K562 (cell line): ENCODE results near the gene PRR14. TPM values are rescaled to one million over a fixed set of nuclear protein-coding genes. Genes with fewer than 3 reads are reported as not detected.

Source experiments
- AFF1 ChIP-seq, 2 experiments: fragments of 450-650 bp; IDR thresholded peaks; 2 replicates each; pipeline ENCODE4 v1.6.1; 2018; ENCODE audit warnings: mild to moderate bottlenecking in 2 of 2, low read depth in 1 of 2; ENCODE audit not compliant: partially characterized antibody in 2 of 2
- MGA ChIP-seq: fragments of 450-650 bp; IDR thresholded peaks from 2 replicates; pipeline ENCODE4 v1.6.1; 2016; ENCODE audit warnings: mild to moderate bottlenecking, moderate library complexity
- TFAP4 ChIP-seq: sonication (generic); formaldehyde crosslinking; IDR thresholded peaks from 2 replicates; pipeline ENCODE4 v1.8.0; 2022; ENCODE audit warnings: missing genetic modification reagents, mild to moderate bottlenecking, moderate library complexity, borderline replicate concordance
- polyA plus RNA-seq, 8 experiments: library from polyadenylated mRNA; depleted of rRNA in 4 of 8; stranded (reverse) in 5 of 8; unstranded in 3 of 8; fragments of >200 nt; fragmentation: Nextera tagmentation in 2 of 8; fragmentation: Illumina TruSeq in 1 of 8; extraction: Ambion mirVana in 2 of 8; extraction: Trizol in 1 of 8; gene quantifications; 2 replicates each; pipeline versions ENCODE4 v1.2.1 to v1.2.3, GENCODE V29; 2011 to 2014; ENCODE audit warnings: inconsistent platforms in 1 of 8, missing spikeins in 1 of 8
- total RNA-seq, 7 experiments: library from RNA; depleted of rRNA in 6 of 7; stranded (reverse); fragments of >200 nt in 6 of 7; fragmentation: Illumina TruSeq in 2 of 7; extraction: Trizol in 2 of 7; gene quantifications; 2 replicates each; pipeline versions ENCODE4 v1.2.1 to v1.2.3, GENCODE V29; 2011 to 2021; ENCODE audit warnings: low replicate concordance in 1 of 7

Gene PRR14
- total and polyA plus RNA-seq, 9 of the 15 experiments (the other 6 are each of a cell fraction or from before 2014, with no cell fraction given) = 2.2 to 63.1 (median 11.5) TPM

GRCh38 chr16:30697264-30698138 is 46.7 kb downstream of the PRR14 start (continued):
- TF ChIP-seq MGA (peak; percentile 63; the same call in 1 of the 2 replicates), AFF1 (IDR thresholded peaks at IDR 0.05; ENCODE audit: low read depth in 1 of 2, partially characterized antibody in 2 of 2) (peak in 1 of 2 experiments; percentile 85), TFAP4 (CRISPR knock-in tag) (peak; percentile 86)
